GM12878 (cell line): ENCODE results near the gene NECAB2. TPM values are rescaled to one million over a fixed set of nuclear protein-coding genes. Genes with fewer than 3 reads are reported as not detected.

Experiments used
- ATAC-seq: fragments of 200-7000 bp; cut with Tn5 transposase; 3 replicates; pipeline ENCODE4 v1.9.1; 2020; ENCODE audit warnings: mild to moderate bottlenecking, moderate library complexity
- BruUV-seq: library from RNA; stranded (reverse); fragments of 400-500 nt; replicated peaks from 2 replicates; lab custom pipeline; 2021; lab: Mats Ljungman, UMichigan
- CTCF ChIA-PET: fragments of 300-600 bp; sonication (Branson Sonifier 250); formaldehyde crosslinking; extraction: SDS; loops from one replicate; lab custom pipeline; 2021; ENCODE audit warnings: inconsistent platforms; lab: Yijun Ruan, JAX
- POLR2A ChIA-PET: fragments of 350-600 bp; formaldehyde crosslinking; extraction: SDS; loops from one replicate; lab custom pipeline; 2021; ENCODE audit warnings: inconsistent platforms; lab: Charles Lee
- RAD21 ChIA-PET: fragments of 300-600 bp; sonication (Branson Sonifier 250); formaldehyde crosslinking; loops from one replicate; lab custom pipeline; 2023; ENCODE audit warnings: antibody characterized with exemption; ENCODE audit not compliant: unreplicated experiment; lab: Charles Lee
- SMC1A ChIA-PET: fragments of 300-600 bp; sonication (Branson Sonifier 250); formaldehyde crosslinking; loops from one replicate; lab custom pipeline; 2023; ENCODE audit not compliant: unreplicated experiment, uncharacterized antibody; lab: Charles Lee
- DNase-seq: peaks from one replicate; pipeline ENCODE4 v3.0.0-alpha.2; 2011; ENCODE audit warnings: low read depth, low spot score
- FAIRE-seq: peaks from 3 replicates; lab custom pipeline; 2011; peaks lifted over from hg19 to GRCh38; lab: Jason Lieb, UNC
- H2AFZ ChIP-seq: 2 replicates; pipeline ENCODE4 v1.6.0; 2011; ENCODE audit warnings: low read depth, low read length, control low read depth; ENCODE audit not compliant: control insufficient read depth
- H3K27ac ChIP-seq: 2 replicates; pipeline ENCODE4 v1.5.1; 2011; ENCODE audit warnings: control low read depth; ENCODE audit not compliant: control insufficient read depth, insufficient read depth
- H3K27me3 ChIP-seq, 2 experiments: replicated peaks in 1 of 2; 2 replicates each; pipeline versions ENCODE4 v1.6.0 to v1.6.1; 2011; ENCODE audit warnings: low read length in 1 of 2; ENCODE audit not compliant: control insufficient read depth in 2 of 2, insufficient read depth in 2 of 2
- H3K36me3 ChIP-seq, 2 experiments: 2 replicates each; pipeline ENCODE4 v1.5.1; 2011; ENCODE audit warnings: low read length in 1 of 2; ENCODE audit not compliant: control insufficient read depth in 2 of 2, insufficient read depth in 2 of 2
- H3K4me1 ChIP-seq: 2 replicates; pipeline ENCODE4 v1.6.1; 2011; ENCODE audit warnings: mild to moderate bottlenecking, low read length, moderate library complexity, mixed read lengths; ENCODE audit not compliant: control insufficient read depth, insufficient read depth
- H3K4me2 ChIP-seq: 2 replicates; pipeline ENCODE4 v1.6.0; 2011; ENCODE audit warnings: control low read depth; ENCODE audit not compliant: control insufficient read depth, insufficient read depth
- H3K4me3 ChIP-seq: fragments of 200-600 bp; sonication (generic); 2 replicates; pipeline ENCODE4 v1.5.1; 2016
- H3K79me2 ChIP-seq: 2 replicates; pipeline ENCODE4 v1.6.0; 2011; ENCODE audit warnings: low read length; ENCODE audit not compliant: control insufficient read depth, insufficient read depth
- H3K9ac ChIP-seq: 2 replicates; pipeline ENCODE4 v1.8.0; 2011; ENCODE audit warnings: low read length, control low read depth, mixed read lengths; ENCODE audit not compliant: control insufficient read depth, insufficient read depth
- H3K9me3 ChIP-seq: replicated peaks from 3 replicates; pipeline ENCODE4 v1.5.1; 2011; ENCODE audit warnings: mild to moderate bottlenecking, low read length; ENCODE audit not compliant: control insufficient read depth, insufficient read depth
- H4K20me1 ChIP-seq: 2 replicates; pipeline ENCODE4 v1.6.0; 2011; ENCODE audit not compliant: control insufficient read depth, insufficient read depth
- BHLHE40 ChIP-seq, 2 experiments: fragments of 450-650 bp in 1 of 2; IDR thresholded peaks; 2 replicates each; pipeline ENCODE4 v1.6.1; 2011 to 2017; ENCODE audit warnings: low read depth in 2 of 2, borderline replicate concordance in 1 of 2, improper control_type of control experiment in 1 of 2, low read length in 1 of 2, mild to moderate bottlenecking in 1 of 2
- NRF1 ChIP-seq: conservative IDR thresholded peaks from 2 replicates; pipeline ENCODE4 v1.6.1; 2011; ENCODE audit warnings: mild to moderate bottlenecking, low read depth, low read length, improper control_type of control experiment
- SIN3A ChIP-seq: IDR thresholded peaks from 2 replicates; pipeline ENCODE4 v1.6.1; 2012; ENCODE audit warnings: low read depth, low read length, improper control_type of control experiment
- SUPT20H ChIP-seq: IDR thresholded peaks from 2 replicates; pipeline ENCODE4 v1.6.1; 2011; ENCODE audit warnings: low read depth, mild to moderate bottlenecking, low read length, moderate library complexity, borderline replicate concordance; ENCODE audit not compliant: control insufficient read depth
- WGBS: methylation state at CpG from one replicate; pipeline ENCODE4 v1.1.6; 2016; ENCODE audit warnings: low lambda C conversion rate; ENCODE audit not compliant: insufficient replicate concordance, insufficient coverage; ENCODE audit errors: missing lambda C conversion rate; 5-methylcytosine and 5-hydroxymethylcytosine counted together
- in situ Hi-C: fragments of 300-500 bp; cut with MboI; formaldehyde crosslinking; loops from 9 replicates; pipeline ENCODE4 v1.14.3; 2018; ENCODE audit warnings: mixed read lengths
- intact Hi-C: fragments of 100-400 bp; cut with micrococcal nuclease; formaldehyde crosslinking; loops from one replicate; pipeline ENCODE4 v1.14.2; 2022; ENCODE audit not compliant: unreplicated experiment
- polyA plus RNA-seq, 11 experiments: library from polyadenylated mRNA; depleted of rRNA in 4 of 11; unstranded in 6 of 11; stranded (reverse) in 5 of 11; fragments of >200 nt; fragmentation: Nextera tagmentation in 4 of 11; fragmentation: Illumina TruSeq in 1 of 11; extraction: Ambion mirVana in 4 of 11; extraction: Trizol in 1 of 11; gene quantifications; 1 replicate in 1 of 11; 2 replicates in 10 of 11; pipeline versions ENCODE4 v1.2.1 to v1.2.3, GENCODE V29; 2011 to 2016; ENCODE audit warnings: inconsistent platforms in 2 of 11, missing spikeins in 2 of 11, low read depth in 1 of 11
- total RNA-seq, 4 experiments: library from RNA; depleted of rRNA in 3 of 4; stranded (reverse); fragments of >200 nt in 3 of 4; fragmentation: Illumina TruSeq in 1 of 4; extraction: Trizol in 1 of 4; gene quantifications; 2 replicates each; pipeline versions ENCODE4 v1.2.1 to v1.2.3, GENCODE V29; 2013 to 2021

NECAB2 gene
- total and polyA plus RNA-seq, 10 of the 15 experiments (the other 5 are each of a cell fraction or from before 2014, with no cell fraction given): not detected

- TF ChIP-seq NRF1: no peak
- TF ChIP-seq SUPT20H: no peak
- 0 out of 4 replicates have a peak, but pooled peaks of 1 of the 2 experiments have one; percentile 7 for TF ChIP-seq BHLHE40 (IDR thresholded peaks at IDR 0.05; ENCODE audit: borderline replicate concordance in 1 of 2, low read depth in 2 of 2, low read length in 1 of 2)
- TF ChIP-seq, all 136 proteins: peak for 1
Observed at GRCh38 chr16:84007965-84008364, 39.9 kb downstream of the NECAB2 start (continued).

GRCh38 chr16:84009282-84009681 lies 41.2 kb downstream of the NECAB2 start:
- H3K36me3 ChIP-seq: no peaks in the 10 kb centered on the region
- ChIA-PET RAD21 (no interaction called here), SMC1A (no interaction called here), POLR2A (no interaction called here)
- ATAC-seq: no peak
- H3K27ac ChIP-seq: no peak overlapping the region
- no peaks in the 10 kb centered on the region for H3K4me1 ChIP-seq
- H3K79me2 ChIP-seq: no peaks in the 10 kb centered on the region
- WGBS: 46% methylated on average over 6 of the region's 6 CpGs
- H4K20me1 ChIP-seq: no peaks in the 10 kb centered on the region
- no peak overlapping the region for H3K9ac ChIP-seq
- intact Hi-C loops (no loop called here), in situ Hi-C loops (no loop called here)
- H3K4me3 ChIP-seq: no peak overlapping the region
- H3K27me3 ChIP-seq: no peaks in the 10 kb centered on the region; a peak in 2 of 4 replicates
- H3K4me2 ChIP-seq: no peak overlapping the region
- TF ChIP-seq SIN3A: no peak
- TF ChIP-seq, all 136 proteins: peak for 0
- no peak overlapping the region for H2AFZ ChIP-seq
- H3K9me3 ChIP-seq: no peaks in the 10 kb centered on the region; the same call in 2 of the 3 replicates
- BruUV-seq: no TSS peak
- FAIRE-seq (no peak), DNase-seq (no peak)
- CTCF ChIA-PET: no interaction called here
